Skeletal muscle satellite cell (primary cell): ENCODE data around the gene ELAC1.
"Not testable (repeated sequence)": the region's sequence is repeated elsewhere in the genome, so short reads cannot be mapped to it uniquely, and the experiment has no call there.

ENCODE experiments used
- H3K27me3 ChIP-seq: 2 replicates; pipeline ENCODE4 v1.7.0; 2013; ENCODE audit warnings: low read length; ENCODE audit not compliant: control insufficient read depth, insufficient read depth
- H3K36me3 ChIP-seq: 2 replicates; pipeline ENCODE4 v1.7.0; 2013; ENCODE audit warnings: mild to moderate bottlenecking, control low read depth, low read length; ENCODE audit not compliant: insufficient read depth
- H3K4me1 ChIP-seq: 2 replicates; pipeline ENCODE4 v1.7.0; 2013; ENCODE audit warnings: low read length; ENCODE audit not compliant: control insufficient read depth, insufficient read depth
- H3K4me2 ChIP-seq: 2 replicates; pipeline ENCODE4 v1.7.0; 2013; ENCODE audit warnings: mild to moderate bottlenecking, low read length
- H3K4me3 ChIP-seq: 2 replicates; pipeline ENCODE4 v1.7.0; 2013; ENCODE audit warnings: low read length
- H3K9ac ChIP-seq: 2 replicates; pipeline ENCODE4 v1.7.0; 2013; ENCODE audit warnings: mild to moderate bottlenecking, low read depth, low read length, moderate library complexity
- H3K9me3 ChIP-seq: replicated peaks from 2 replicates; pipeline ENCODE4 v1.7.0; 2013; ENCODE audit warnings: mild to moderate bottlenecking, control low read depth, low read length

ELAC1 gene

GRCh38 chr18:50945918-50946317 lies 21.9 kb upstream of the ELAC1 start:
- not testable (repeated sequence) for H3K36me3 ChIP-seq, H3K4me1 ChIP-seq, H3K9ac ChIP-seq, H3K4me2 ChIP-seq, H3K9me3 ChIP-seq, H3K27me3 ChIP-seq, H3K4me3 ChIP-seq

GRCh38 chr18:50947899-50948298 lies 19.9 kb upstream of the ELAC1 start:
- Histone ChIP-seq H3K4me2 (no peak overlapping the region), H3K9ac (no peak overlapping the region), H3K9me3 (no peaks in the 10 kb centered on the region), H3K4me1 (peaks cover 4% of the 10 kb centered on the region), H3K36me3 (no peaks in the 10 kb centered on the region), H3K27me3 (no peaks in the 10 kb centered on the region), H3K4me3 (no peak overlapping the region)

GRCh38 chr18:50949185-50949584 lies 18.7 kb upstream of the ELAC1 start:
- Histone ChIP-seq H3K4me2 (no peak overlapping the region), H3K9me3 (no peaks in the 10 kb centered on the region), H3K4me1 (peaks cover 4% of the 10 kb centered on the region), H3K36me3 (no peaks in the 10 kb centered on the region), H3K9ac (no peak overlapping the region), H3K27me3 (no peaks in the 10 kb centered on the region), H3K4me3 (no peak overlapping the region)

GRCh38 chr18:50950626-50951025 lies 17.2 kb upstream of the ELAC1 start:
- no peak overlapping the region for H3K4me3 ChIP-seq
- H3K4me2 ChIP-seq, result no peak overlapping the region
- no peaks in the 10 kb centered on the region for H3K36me3 ChIP-seq
- no peaks in the 10 kb centered on the region for H3K27me3 ChIP-seq
- peaks cover 4% of the 10 kb centered on the region for H3K4me1 ChIP-seq
- H3K9me3 ChIP-seq, result no peaks in the 10 kb centered on the region
- H3K9ac ChIP-seq, result no peak overlapping the region

GRCh38 chr18:50953822-50954221 lies 14.0 kb upstream of the ELAC1 start:
- H3K27me3 ChIP-seq, result peaks cover 6% of the 10 kb centered on the region
- H3K4me3 ChIP-seq, result no peak overlapping the region

GRCh38 chr18:50955253-50955652 lies 12.6 kb upstream of the ELAC1 start:
- Histone ChIP-seq H3K36me3 (no peaks in the 10 kb centered on the region), H3K9ac (no peak overlapping the region), H3K4me1 (no peaks in the 10 kb centered on the region), H3K27me3 (peaks cover 6% of the 10 kb centered on the region), H3K9me3 (no peaks in the 10 kb centered on the region), H3K4me2 (no peak overlapping the region), H3K4me3 (no peak overlapping the region)

More at GRCh38 chr18:50953822-50954221, 14.0 kb upstream of the ELAC1 start:
- H3K36me3 ChIP-seq, result no peaks in the 10 kb centered on the region
- H3K9me3 ChIP-seq, result no peaks in the 10 kb centered on the region
- no peaks in the 10 kb centered on the region for H3K4me1 ChIP-seq
- no peak overlapping the region for H3K4me2 ChIP-seq
- H3K9ac ChIP-seq, result no peak overlapping the region

DNA sequence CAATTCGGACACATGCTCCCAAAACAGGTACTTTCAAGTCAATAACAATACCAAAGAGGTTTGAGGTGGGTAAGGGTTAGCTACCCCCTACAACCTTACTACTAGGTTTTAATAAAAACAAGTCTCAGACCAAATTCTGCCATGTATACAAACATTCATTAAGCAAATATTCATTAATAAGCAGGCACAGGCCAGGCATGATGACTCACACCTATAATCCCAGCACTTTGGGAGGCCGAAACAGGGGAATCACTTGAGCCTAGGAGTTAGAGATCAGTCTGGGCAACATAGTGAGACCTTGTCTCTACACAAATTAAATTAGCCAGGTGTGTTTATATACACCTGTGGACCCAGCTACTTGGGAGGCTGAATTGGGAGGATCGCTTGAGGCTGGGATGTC lies 11.7 kb upstream of the ELAC1 start:
- no peaks in the 10 kb centered on the region for H3K36me3 ChIP-seq
- H3K27me3 ChIP-seq, result peaks cover 6% of the 10 kb centered on the region
- no peak overlapping the region for H3K4me2 ChIP-seq
- H3K4me1 ChIP-seq, result no peaks in the 10 kb centered on the region
- no peaks in the 10 kb centered on the region for H3K9me3 ChIP-seq
- no peak overlapping the region for H3K9ac ChIP-seq
- H3K4me3 ChIP-seq, result no peak overlapping the region

GRCh38 chr18:50961974-50962373 lies 5.9 kb upstream of the ELAC1 start:
- H3K36me3 ChIP-seq, result no peaks in the 10 kb centered on the region
- no peaks in the 10 kb centered on the region for H3K9me3 ChIP-seq
- no peak overlapping the region for H3K4me2 ChIP-seq
- no peak overlapping the region for H3K9ac ChIP-seq
- no peak overlapping the region for H3K4me3 ChIP-seq
- no peaks in the 10 kb centered on the region for H3K4me1 ChIP-seq
- H3K27me3 ChIP-seq, result peaks cover 6% of the 10 kb centered on the region

GRCh38 chr18:50969448-50969847 lies 1.6 kb downstream of the ELAC1 start:
- peak overlapping the region; percentile 91 for H3K4me3 ChIP-seq
- no peaks in the 10 kb centered on the region for H3K27me3 ChIP-seq
- H3K9me3 ChIP-seq, result no peaks in the 10 kb centered on the region
- H3K9ac ChIP-seq, result no peak overlapping the region
- H3K36me3 ChIP-seq, result peaks cover under 1% of the 10 kb centered on the region
- peak overlapping the region; percentile 78 for H3K4me2 ChIP-seq
- H3K4me1 ChIP-seq, result peaks cover 20% of the 10 kb centered on the region

DNA sequence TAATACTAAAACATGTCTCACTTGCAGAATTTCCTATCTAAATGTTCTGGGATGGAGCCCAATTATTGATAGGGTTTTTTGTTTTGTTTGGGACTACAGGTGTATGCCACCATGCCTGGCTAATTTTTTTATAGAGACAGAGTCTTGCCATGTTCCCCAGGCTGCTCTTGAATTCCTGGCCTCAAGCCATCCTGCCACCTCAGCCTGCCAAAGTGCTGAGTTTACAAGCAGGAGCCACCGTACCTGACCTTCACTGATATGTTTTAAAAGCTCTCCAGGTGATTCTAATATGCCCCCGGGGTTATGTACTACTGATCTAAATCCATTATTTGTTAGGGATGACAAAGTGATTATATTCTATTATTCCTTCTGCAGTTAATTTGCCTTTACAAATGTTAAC lies 2.2 kb downstream of the ELAC1 start:
- H3K9ac ChIP-seq, result no peak overlapping the region
- H3K27me3 ChIP-seq, result no peaks in the 10 kb centered on the region
- H3K4me1 ChIP-seq, result peaks cover 20% of the 10 kb centered on the region
- no peaks in the 10 kb centered on the region for H3K9me3 ChIP-seq
- H3K36me3 ChIP-seq, result peaks cover 6% of the 10 kb centered on the region
- H3K4me3 ChIP-seq, result no peak overlapping the region
- H3K4me2 ChIP-seq, result no peak overlapping the region

- not testable (repeated sequence) for H3K9me3 ChIP-seq, H3K4me2 ChIP-seq, H3K9ac ChIP-seq, H3K4me3 ChIP-seq, H3K27me3 ChIP-seq
- Histone ChIP-seq H3K4me1 (peaks cover 20% of the 10 kb centered on the region), H3K36me3 (peaks cover 27% of the 10 kb centered on the region)
Observed at GRCh38 chr18:50972404-50972803, 4.6 kb downstream of the ELAC1 start.

- Histone ChIP-seq H3K4me3 (no peak overlapping the region), H3K9me3 (no peaks in the 10 kb centered on the region)
Observed at GRCh38 chr18:50973367-50974126, 5.7 kb downstream of the ELAC1 start.

More at GRCh38 chr18:50973367-50974126, 5.7 kb downstream of the ELAC1 start:
- no peaks in the 10 kb centered on the region for H3K27me3 ChIP-seq
- peaks cover 29% of the 10 kb centered on the region for H3K36me3 ChIP-seq
- H3K9ac ChIP-seq, result no peak overlapping the region
- H3K4me2 ChIP-seq, result no peak overlapping the region
- H3K4me1 ChIP-seq, result peaks cover 20% of the 10 kb centered on the region
